Measurements from ENCODE around the gene WNT5B.

WNT5B gene

DNA sequence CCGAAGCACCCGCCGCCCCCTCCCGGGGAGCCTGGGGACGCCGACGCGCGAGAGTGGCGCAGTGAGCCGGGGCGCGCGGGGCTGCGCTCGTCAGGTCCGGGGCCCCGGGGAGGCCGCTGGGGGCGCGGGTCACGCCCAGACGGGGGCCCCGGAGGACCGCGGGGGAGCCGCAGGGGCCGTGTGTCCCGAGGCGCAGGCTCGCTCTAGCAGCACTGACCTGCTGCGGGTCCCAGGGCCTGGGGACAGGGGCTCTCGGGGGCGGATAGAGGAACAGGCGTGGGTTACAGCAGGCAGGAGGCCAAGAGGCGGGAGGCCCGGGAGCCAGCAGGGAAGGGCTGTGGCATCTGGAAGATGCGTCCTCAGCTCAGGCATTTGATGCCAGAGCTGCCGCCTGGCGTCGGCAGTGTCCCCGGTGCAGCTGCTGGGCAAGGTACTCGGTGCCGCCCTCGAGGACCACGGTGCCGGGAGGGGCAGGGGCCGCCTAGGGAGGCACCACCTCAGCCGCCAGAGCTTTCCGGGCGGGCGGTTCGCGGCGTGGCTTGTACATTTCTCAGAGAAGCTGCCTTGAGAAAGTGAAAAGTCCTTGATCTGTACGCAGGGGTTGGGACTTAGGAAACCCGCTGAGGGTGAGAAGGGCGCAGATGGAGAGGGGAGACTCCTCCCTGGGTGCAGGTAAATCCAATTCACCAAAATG is 1.2 kb downstream of the WNT5B start:
- TF ChIP-seq GATA2 (IDR thresholded peaks at IDR 0.05; ENCODE audit: low read depth, low read length): no peak
- TF ChIP-seq GATA3 (IDR thresholded peaks at IDR 0.05; ENCODE audit: low read depth, low read length): no peak

DNA sequence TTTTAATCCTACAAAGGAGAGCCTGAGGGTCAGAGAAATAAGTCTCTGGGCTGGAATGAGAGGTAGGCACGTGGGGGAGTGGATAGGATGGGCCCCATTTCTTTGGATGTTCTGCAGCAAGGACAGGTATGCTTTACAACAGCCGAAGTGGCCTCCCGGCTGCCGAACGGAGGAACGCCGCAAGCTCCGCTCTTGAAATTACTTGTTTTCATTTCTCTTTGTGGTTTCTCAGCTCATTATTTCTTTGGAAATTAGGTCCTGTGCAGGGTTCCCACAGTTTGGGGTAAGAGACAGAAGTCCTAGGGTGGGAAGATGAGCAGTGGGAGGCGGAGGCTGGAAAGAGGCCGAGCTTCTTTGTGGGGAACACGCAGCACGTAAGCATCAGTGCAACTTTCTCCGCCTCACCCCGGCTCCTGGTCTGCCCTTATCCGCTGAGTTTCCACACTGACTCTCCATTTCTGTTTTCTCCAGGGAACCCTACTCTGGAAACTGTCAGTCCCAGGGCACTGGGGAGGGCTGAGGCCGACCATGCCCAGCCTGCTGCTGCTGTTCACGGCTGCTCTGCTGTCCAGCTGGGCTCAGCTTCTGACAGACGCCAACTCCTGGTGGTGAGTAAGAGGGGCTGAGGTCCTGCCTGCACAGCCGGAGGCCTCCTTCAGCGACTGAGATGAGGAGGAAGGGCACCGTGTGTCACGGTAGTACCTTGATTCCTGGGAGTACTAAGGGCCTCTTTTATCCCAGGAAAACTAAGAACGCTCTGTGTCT is 2.0 kb downstream of the WNT5B start:
- TF ChIP-seq GATA3 (IDR thresholded peaks at IDR 0.05; ENCODE audit: low read depth, low read length): no peak
- no peak for TF ChIP-seq GATA2 (IDR thresholded peaks at IDR 0.05; ENCODE audit: low read depth, low read length)

DNA sequence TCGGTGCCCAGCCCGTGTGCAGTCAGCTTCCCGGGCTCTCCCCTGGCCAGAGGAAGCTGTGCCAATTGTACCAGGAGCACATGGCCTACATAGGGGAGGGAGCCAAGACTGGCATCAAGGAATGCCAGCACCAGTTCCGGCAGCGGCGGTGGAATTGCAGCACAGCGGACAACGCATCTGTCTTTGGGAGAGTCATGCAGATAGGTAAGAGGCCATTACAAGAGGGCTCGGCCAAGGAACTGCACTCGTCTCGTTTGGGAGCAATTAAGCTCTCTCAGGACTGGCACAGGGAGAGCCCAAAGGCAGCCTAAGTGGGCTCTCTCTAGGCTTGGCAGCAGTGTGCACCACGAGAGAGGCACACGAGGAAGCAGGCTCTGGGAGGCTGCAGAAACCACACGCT is 3.7 kb downstream of the WNT5B start:
- TF ChIP-seq GATA3 (IDR thresholded peaks at IDR 0.05; ENCODE audit: low read depth, low read length): no peak
- no peak for TF ChIP-seq GATA2 (IDR thresholded peaks at IDR 0.05; ENCODE audit: low read depth, low read length)

DNA sequence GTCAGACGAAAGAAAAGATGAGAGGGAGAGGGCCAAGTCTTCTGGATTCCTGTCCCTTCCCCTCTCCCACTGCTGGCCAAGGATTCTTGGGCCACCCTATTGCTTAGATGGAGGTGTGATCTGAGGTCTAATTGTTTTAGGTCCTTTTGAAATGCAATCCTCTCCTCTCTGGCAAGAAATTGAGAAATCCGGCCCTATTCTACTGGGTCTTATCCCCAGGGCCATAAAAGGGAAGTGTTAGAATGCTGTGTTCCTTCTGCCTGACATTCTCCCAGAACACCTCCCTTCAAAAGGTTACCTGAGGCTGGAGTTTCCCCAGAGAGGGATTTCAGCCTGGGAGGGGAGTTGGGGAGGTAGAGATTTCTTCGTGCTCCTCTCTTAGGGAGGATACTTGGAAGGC is 4.4 kb downstream of the WNT5B start:
- TF ChIP-seq GATA2 (IDR thresholded peaks at IDR 0.05; ENCODE audit: low read depth, low read length) (no peak), GATA3 (IDR thresholded peaks at IDR 0.05; ENCODE audit: low read depth, low read length) (no peak)

DNA sequence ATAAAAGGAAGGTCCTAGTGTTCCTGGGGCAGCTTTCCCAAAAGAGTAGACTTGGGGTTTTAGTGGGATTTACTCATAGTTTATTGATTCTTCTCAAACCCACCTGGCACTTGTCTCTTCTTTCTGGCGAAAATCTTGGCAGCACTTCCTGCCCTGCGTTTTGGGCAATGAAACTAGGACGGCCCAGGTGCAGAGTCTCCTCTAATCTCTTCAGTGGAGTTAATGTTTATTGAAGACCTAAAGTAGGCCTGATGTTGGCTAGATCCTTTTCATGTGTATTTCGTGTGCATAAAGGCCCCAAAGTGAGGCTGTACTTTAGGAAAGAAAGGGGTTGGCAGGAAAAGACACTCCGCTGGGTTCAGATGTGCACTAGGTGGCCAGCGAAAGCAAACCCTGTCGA is 5.1 kb downstream of the WNT5B start:
- no peak for TF ChIP-seq GATA2 (IDR thresholded peaks at IDR 0.05; ENCODE audit: low read depth, low read length)
- TF ChIP-seq GATA3 (IDR thresholded peaks at IDR 0.05; ENCODE audit: low read depth, low read length): no peak

DNA sequence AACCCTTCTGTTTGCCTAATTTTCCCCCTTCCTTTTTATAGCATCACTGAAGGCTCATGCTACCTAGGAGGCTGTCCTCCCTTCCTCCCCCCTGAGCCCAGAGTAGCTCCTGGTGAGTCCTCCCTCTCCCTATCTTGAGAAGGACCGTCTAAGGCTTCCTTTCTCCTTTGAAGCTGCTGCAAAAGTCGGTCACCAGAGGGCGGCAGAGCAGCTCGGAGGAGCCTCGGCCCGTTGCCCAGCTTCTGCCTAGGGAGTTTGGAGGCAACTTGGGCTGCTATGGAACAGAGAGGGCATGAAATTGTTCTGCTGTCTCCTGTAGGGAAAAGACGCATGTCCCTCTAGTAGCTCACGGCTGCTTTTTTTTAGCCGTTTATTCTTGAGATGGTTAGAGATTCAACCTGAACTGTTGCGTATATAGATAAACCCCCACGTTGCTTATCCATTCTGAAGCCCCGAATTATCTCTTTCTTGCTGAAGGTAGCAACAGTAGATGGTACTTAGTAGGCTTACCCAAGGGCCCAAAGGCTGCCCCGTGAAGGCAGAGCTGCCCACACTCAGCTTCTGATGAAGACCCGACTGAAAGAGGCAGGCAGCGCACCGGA is 5.7 kb downstream of the WNT5B start:
- no peak for TF ChIP-seq GATA3 (IDR thresholded peaks at IDR 0.05; ENCODE audit: low read depth, low read length)
- TF ChIP-seq GATA2 (IDR thresholded peaks at IDR 0.05; ENCODE audit: low read depth, low read length): no peak

DNA sequence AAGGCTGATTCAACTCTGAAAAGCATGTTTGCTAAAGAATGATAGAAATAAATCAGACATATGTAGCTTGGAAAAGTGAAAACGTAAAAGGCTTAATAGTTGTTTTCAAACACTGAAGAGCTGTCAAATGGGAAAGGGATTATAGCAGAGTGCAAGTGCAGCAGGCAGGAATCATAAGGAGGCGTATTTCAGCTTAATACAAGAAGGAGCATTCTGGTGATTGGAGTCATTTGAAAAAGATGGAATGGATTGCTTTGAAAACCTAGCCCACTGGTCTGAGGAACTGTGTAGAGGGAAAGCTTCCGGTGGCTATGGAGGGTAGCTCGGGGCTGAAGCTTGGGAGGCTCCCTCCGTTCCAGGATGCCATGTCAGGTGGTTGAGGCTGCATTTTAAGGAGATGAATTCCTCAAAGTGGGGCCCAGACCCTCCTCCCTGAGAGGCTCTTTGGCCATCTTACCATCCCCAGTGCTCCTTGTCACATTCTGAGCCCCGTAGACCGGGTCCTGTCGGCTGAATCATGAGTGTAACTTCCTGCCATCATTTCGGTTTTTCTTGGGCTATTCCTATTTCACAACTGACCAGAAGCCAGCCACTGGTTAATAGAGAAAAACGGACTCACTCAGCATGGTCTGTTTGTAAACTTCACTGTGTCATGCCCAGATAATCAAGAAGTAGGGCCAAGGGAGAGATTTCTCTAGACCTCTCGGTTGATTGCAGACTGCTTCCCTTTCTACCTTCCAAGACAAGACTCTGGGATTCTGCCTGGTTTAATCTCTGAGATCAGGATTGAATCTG is 6.5 kb downstream of the WNT5B start:
- TF ChIP-seq GATA3 (IDR thresholded peaks at IDR 0.05; ENCODE audit: low read depth, low read length) (no peak), GATA2 (IDR thresholded peaks at IDR 0.05; ENCODE audit: low read depth, low read length) (no peak)

DNA sequence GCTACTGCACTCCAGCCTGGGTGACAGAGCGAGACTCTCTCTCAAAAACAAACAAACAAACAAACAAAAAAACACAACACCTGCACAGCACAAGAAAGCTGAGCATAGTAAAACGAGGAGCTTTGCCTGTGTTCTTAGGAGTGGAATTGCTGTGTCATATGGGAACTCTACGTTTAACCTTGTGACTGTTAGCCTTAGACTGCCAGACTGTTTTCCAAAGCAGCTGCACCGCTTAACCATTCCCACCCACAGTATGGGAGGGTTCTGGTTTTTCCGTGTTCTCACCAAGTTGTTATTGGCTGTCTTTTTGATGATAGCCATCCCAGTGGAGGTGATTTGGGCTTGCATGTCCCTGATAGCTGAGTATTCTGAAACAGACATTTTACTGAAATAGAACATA is 9.2 kb downstream of the WNT5B start:
- TF ChIP-seq GATA2 (IDR thresholded peaks at IDR 0.05; ENCODE audit: low read depth, low read length) (no peak), GATA3 (IDR thresholded peaks at IDR 0.05; ENCODE audit: low read depth, low read length) (no peak)

DNA sequence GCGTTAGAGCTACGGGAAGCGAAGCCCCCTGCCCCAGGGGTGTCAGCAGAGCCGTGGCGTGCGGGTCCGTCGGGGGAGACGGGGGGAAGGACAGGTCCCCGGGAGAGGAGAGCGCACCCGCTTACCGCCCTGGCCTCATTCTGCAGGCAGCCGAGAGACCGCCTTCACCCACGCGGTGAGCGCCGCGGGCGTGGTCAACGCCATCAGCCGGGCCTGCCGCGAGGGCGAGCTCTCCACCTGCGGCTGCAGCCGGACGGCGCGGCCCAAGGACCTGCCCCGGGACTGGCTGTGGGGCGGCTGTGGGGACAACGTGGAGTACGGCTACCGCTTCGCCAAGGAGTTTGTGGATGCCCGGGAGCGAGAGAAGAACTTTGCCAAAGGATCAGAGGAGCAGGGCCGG is 10.5 kb downstream of the WNT5B start:
- TF ChIP-seq GATA3 (IDR thresholded peaks at IDR 0.05; ENCODE audit: low read depth, low read length) (no peak), GATA2 (IDR thresholded peaks at IDR 0.05; ENCODE audit: low read depth, low read length) (no peak)

DNA sequence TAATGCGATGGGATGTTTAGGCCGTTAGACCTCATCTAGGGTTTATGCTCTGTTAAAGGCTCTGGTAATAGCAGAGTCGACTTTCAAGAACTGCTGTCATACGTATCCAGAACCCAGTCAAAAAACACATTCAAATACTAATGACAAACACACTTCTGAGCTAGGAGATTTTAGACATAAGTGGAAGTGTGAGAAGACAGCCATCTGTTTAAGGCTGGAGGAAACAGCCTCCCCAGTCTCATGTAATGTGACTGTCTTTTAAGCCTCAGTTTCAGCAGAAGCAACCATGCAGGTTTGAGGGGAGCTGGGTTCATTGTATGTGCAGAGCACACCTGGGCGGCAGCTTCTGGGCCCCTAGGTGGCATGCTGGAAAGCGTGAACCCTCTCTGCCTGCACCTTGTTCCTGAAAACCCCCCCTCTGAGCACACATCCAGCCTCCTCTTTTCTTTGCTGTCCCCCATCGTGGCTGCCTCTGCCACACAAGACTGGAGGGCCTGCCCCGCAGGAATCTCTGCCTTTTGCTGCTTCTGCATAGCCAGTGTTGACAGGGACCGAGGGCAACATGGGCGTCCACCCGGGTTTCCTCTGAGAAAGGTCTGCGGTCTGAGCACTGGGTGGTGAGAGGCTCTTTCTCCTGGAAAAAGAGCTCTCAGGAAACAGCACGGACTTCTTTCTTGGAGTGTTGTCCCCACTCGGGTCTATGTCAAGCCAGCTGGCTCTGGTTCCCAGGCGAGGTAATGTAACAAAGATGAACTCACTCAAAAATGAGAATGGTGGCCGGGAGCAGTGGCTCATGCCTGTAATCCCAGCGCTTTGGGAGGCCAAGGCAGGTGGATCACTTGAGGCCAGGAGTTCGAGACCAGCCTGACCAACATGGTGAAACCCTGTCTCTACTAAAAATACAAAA is 11.6 kb downstream of the WNT5B start:
- TF ChIP-seq GATA3 (IDR thresholded peaks at IDR 0.05; ENCODE audit: low read depth, low read length): no peak
- TF ChIP-seq GATA2 (IDR thresholded peaks at IDR 0.05; ENCODE audit: low read depth, low read length): no peak

DNA sequence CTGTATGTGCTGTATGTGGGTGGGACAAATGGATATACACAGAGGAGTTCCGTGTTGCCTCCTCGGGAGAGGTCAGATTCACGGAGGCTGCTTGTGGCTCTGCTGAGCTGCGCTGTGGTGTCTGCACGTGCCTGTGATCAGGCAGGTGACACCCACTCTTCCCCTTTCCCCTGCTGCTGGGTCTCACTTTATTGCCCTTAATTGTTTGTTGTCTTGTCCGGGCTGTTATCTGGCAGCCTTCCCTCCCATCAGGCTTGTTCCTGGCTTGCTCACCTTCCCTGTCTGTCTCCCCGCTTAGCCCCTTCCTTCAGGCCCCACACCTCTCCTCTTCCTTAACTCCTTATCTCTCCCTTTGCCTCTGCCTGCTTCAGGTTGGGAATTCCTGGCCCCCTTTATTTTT is 13.5 kb downstream of the WNT5B start:
- TF ChIP-seq GATA3 (IDR thresholded peaks at IDR 0.05; ENCODE audit: low read depth, low read length): no peak

DNA sequence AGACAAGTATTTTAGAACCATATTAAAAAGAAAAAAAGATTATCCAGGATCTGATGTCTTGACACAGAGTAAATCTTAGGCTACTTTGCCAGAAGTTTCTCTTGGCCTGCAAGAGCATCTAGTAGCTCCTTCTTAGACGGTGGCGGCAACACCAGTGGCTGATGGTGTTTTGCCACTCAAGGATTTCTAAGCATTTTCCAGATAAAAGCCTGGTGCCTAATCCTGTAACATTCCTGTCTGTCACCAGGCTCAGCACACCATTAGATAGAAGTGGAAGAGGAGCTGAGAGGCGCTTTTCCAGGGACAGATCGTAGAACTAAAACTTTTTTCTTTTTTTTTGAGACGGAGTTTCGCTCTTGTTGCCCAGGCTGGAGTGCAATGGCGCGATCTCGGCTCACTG is 14.0 kb downstream of the WNT5B start:
- TF ChIP-seq GATA3 (IDR thresholded peaks at IDR 0.05; ENCODE audit: low read depth, low read length) (no peak), GATA2 (IDR thresholded peaks at IDR 0.05; ENCODE audit: low read depth, low read length) (no peak)

DNA sequence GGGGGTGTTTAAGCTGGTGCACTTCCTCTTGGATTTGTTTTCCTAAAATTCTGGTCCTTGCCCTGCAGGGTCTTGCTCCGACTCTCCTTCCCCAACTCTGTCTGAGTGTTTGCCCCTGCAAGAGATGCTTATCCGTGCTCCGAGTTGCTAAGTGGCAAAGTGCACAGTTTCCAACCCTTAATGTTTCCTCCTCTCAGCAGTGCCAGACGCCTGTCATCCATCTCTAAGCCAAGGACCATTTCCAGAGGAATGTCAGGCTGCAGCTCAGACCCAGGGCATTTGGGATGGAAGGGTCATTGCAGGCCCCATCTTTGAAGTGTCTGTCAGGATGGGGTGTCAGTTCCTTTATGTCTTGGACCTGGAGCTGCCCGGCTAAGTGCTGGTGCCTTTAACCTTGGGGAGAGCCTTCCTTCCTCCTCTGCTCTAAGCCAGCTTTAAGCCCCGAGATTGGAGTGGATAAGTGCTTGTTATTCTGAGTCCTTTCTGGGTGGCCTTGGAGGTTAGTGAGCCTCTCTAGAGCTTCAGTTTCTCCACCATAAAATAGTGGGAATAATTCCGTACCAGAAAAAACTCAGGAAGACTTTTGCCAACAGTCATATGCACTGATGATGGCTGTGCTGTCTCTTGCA is 15.0 kb downstream of the WNT5B start:
- TF ChIP-seq GATA2 (IDR thresholded peaks at IDR 0.05; ENCODE audit: low read depth, low read length): peak; percentile 70
- TF ChIP-seq GATA3 (IDR thresholded peaks at IDR 0.05; ENCODE audit: low read depth, low read length): no peak
